Activated T-cell treated with anti-CD3 and anti-CD28 coated beads, Interleukin-2, amount 50 U/mL, for 48 hours (primary cell): ENCODE data around the gene GABRB2.
"Not testable (repeated sequence)": the region's sequence is repeated elsewhere in the genome, so short reads cannot be mapped to it uniquely, and the experiment has no call there.

ENCODE experiments used
- DNase-seq, 2 experiments: peaks; one replicate each; pipeline ENCODE4 v3.0.0-alpha.2; 2020

Gene GABRB2

GRCh38 chr5:161385027-161385426 is 161.5 kb downstream of the GABRB2 start:
- no peak for DNase-seq

DNA sequence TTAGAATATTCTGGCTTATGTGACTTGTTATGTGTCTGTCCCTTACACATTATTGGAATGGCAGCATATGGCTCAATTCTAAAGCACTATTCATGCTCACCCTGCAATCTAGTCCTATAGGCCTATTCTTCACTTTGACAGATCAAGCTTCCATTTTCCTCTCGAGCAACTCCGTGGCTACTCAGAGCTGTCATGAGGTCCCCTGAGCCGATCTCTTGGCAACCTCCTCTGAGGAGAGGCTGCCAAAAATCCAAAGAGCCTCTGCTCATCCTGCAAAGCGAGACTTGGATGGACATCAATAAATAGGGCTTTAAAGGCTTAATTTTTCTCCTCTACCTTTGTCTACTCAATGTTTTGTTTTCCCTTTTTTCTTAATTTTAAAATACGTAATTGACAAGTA is 163.8 kb downstream of the GABRB2 start:
- no peak for DNase-seq

DNA sequence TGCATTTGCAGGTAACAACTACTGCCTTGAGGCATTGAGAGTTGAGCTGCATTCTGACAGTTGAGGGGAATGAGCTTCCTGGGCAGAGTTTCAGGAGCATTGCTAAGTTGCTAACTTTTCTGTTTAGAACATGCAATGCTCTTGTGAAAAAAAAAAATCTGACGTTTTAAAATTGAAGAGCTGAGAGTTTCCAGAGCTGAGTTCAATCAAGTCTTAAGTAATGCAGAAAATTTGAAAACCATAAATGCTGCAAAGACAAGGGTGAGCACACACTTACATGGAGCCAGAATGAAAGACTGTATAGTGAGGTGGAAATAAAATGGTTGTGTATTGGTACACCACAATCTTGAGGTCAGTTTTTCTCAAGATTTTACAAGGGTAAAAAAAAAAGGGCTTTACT is 166.0 kb downstream of the GABRB2 start:
- no peak for DNase-seq

GRCh38 chr5:161378701-161379100 is 167.8 kb downstream of the GABRB2 start:
- DNase-seq, result no peak

GRCh38 chr5:161376034-161376433 is 170.5 kb downstream of the GABRB2 start:
- DNase-seq, result no peak

GRCh38 chr5:161373345-161373707 is 173.2 kb downstream of the GABRB2 start:
- DNase-seq, result no peak

- no peak for DNase-seq
These were observed 173.7 kb downstream of the GABRB2 start for GRCh38 chr5:161372682-161373344.

- DNase-seq, result no peak
These were observed 177.5 kb downstream of the GABRB2 start for GRCh38 chr5:161369022-161369421.

- DNase-seq, result no peak
These were observed 188.1 kb downstream of the GABRB2 start for GRCh38 chr5:161358446-161358845.

DNA sequence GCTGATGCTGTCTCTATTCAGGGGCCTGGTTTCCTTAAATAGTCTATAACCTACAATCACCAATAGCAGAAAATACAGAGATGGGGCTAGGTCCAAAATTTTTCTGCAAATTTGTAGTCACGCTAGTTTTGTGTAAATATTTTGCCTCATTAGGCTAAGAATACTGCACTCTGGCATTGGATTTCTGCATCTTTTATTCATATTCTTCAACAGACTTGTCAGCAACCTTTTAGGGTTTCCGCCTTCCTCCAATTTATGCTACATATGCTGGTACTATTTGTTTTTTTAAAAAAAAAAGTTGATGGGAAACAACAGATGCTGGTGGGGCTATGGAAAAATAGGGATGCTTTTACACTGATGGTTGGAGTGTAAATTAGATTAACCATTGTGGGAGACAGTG is 202.3 kb downstream of the GABRB2 start:
- DNase-seq, result no peak

GRCh38 chr5:161342886-161343285 is 203.6 kb downstream of the GABRB2 start:
- no peak for DNase-seq

DNA sequence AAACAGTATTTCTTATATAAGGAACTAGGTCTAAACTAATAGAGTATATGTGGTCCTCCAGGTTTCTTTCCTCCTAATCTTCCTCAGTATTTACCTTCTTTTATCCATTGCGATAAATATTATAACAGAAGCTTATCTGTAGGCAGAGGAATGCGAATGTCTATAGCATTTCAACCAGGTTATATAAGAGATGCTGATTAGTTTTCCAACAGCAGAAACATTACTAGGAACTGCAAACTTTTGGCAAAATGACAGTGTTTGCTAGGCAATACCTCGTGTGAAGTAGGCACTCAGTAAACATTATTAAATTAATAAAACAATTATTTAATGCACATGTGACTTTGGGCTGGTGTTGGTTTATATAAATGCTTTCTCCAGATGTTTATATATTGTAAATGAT is 206.5 kb downstream of the GABRB2 start:
- DNase-seq, result no peak

DNA sequence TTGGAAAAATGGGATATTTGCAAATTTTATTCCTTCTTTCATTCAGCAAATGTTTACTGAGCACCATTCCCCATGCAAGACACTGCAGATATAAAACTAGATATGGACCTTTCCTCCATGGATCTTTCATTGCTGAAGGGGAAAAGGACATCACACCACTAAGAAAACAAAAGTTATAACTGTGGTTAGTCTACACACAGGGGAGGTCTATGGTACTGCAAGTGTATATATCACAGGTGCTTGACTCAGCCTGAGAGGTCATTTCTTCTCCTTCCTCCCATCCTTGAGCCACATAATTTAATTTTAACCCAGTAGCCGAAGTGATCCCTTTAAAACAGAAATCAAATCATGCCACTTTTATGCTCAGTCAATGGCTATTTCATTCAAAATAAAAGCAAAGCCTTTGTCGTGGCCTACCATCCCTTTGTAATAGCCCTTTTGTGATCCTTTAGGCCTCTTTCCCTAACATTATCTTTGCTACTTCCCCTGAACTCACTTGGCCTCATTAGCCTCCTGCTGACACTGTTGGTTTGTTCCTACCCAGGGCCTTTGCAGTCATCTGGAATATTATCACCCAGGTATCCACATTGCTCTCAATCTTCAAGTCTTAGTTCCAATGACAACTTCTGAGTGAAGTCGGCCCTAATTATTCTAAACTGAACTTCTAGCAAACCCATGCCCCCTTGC is 213.2 kb downstream of the GABRB2 start:
- no peak for DNase-seq

- DNase-seq, result no peak
These were observed 214.2 kb downstream of the GABRB2 start for GRCh38 chr5:161332343-161332742.

DNA sequence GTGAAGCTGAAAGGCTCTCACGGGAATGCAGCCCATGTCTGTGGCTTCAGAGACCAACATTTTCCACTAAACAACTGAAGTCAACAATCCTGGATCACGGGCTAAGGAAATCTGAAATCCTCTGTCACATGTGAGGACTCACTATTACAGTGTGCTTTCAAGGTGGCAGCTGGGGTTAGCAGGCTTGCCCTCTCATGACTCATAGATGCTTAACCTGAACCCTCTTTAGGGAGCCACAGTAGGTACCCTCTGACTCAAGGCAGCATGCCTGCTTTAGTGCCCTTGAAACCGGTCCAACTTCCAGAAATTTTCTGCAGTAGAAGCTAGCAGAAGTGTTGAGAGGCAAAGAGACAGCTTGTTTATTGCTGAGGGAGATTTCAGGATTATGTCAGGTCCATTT is 232.5 kb downstream of the GABRB2 start:
- no peak for DNase-seq

DNA sequence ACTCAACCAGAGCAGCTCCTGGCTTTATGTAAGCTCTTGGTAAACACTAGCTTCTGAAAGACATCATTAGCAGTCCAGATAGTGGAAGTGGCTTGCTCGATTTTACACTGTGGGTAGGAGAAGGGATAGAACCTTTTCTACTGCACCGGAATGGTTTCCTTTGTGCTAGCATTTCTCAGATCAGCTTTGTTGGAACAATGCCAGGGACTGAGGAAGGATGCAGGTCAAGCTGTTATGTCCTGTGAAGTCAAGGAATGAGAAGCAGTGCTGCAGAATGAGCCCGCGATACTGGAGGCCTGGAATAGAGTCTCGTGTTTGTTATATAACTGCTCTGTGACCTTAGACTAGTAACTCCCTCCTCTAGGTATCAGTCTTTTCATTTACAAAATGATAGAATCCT is 233.6 kb downstream of the GABRB2 start:
- DNase-seq, result no peak

GRCh38 chr5:161311965-161312364 is 234.6 kb downstream of the GABRB2 start:
- DNase-seq, result no peak

- no peak for DNase-seq
These were observed 235.3 kb downstream of the GABRB2 start for GRCh38 chr5:161311146-161311708.

- DNase-seq, result no peak
These were observed 240.1 kb downstream of the GABRB2 start for GRCh38 chr5:161306351-161306995.

DNA sequence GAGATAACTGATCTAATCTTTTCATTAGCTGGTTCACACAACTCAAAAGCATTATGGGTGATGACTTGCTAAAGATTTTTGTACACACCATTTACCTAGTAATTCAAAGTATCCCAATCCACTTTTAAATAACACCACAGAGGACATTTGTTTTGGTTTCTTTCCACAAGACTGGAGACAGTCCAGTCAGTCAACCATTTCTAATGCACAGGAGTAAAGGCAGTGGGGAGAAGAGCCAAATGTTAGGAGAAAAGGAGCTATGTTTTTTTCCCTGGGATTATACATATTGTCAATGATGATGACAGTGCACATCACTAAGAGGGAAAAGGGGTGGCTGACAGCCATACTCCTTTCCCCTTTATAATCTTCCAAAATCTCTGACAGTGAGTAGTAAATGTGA is 240.9 kb downstream of the GABRB2 start:
- DNase-seq, result no peak

DNA sequence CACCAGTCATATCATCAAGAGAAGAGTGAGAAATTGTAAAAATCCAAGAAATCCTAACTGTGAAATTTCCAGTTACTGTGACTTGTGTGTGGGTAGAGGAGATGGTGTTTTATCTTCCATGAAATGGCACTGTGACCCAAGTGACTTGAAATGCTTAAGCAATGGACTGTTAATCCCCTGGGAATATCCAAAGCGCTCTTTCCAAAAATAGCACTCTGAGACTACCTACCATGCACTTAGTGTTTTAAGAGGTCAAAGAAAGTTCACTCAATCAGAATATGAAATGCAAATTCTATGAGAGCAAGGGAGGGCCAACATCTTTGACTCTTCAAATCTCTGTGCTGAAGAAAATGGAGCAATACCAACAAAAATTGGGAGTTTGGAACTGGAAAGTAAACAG is 244.0 kb downstream of the GABRB2 start:
- DNase-seq, result no peak

DNA sequence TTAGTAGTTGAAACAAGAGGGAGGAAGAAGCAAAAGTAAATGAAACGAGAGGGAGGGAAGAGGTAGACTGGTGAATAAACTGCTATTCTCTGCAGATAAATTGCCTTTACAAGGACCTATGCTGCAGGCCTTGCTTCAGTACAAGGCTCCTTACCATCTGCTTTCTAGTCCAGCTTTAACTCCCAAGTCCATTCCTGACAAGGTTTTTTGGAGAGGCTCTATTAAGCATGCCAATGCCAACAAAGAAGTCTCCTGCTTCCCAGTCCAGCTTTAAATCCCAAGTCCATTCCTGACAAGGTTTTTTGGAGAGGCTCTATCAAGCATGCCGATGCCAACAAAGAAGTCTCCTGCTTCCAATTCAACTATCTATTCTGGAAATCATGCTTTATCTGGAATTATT is 244.9 kb downstream of the GABRB2 start:
- no peak for DNase-seq

GRCh38 chr5:161299053-161299452 is 247.5 kb downstream of the GABRB2 start:
- DNase-seq, result no peak

DNA sequence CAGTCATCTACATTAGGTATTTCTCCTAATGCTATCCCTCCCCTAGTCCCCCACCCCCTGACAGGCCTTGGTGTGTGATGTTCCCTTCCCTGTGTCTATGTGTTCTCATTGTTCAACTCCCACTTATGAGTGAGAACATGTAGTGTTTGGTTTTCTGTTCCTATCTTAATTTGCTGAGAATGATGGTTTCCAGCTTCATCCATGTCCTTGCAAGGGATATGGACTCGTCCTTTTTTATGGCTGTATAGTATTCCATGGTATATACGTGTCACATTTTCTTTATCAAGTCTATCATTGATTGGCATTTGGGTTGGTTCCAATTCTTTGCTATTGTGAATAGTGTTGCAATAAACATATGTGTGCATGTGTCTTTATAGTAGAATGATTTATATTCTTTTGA is 249.1 kb downstream of the GABRB2 start:
- DNase-seq, result not testable (repeated sequence)
